ENCODE data around the gene CCDC28B.

- TF ChIP-seq ZNF337 (CRISPR knock-in tag; IDR thresholded peaks at IDR 0.05; ENCODE audit: borderline replicate concordance, low read depth) = no peak
- no peak for TF ChIP-seq ZNF414 (CRISPR knock-in tag; IDR thresholded peaks at IDR 0.05)
- no peak for TF ChIP-seq NFIB (CRISPR knock-in tag; IDR thresholded peaks at IDR 0.05; ENCODE audit: borderline replicate concordance)
- TF ChIP-seq ZNF124 (CRISPR knock-in tag; IDR thresholded peaks at IDR 0.05) = peak; percentile 31; the same call in 1 of the 2 replicates
These were observed 21.8 kb upstream of the CCDC28B start for GRCh38 chr1:32178380-32179192.
